Neural crest cell (in vitro differentiated cells): ENCODE results near the gene ZNF280A. TPM values are rescaled to one million over a fixed set of nuclear protein-coding genes. Genes with fewer than 3 reads are reported as not detected.
"Not testable (repeated sequence)": the region's sequence is repeated elsewhere in the genome, so short reads cannot be mapped to it uniquely, and the experiment has no call there.

Source experiments
- DNase-seq: peaks from one replicate; pipeline ENCODE4 v3.0.0; 2021; ENCODE audit warnings: low read depth, mixed read lengths, low spot score
- H3K27ac Mint-ChIP-seq: one replicate; pipeline ENCODE4 v1.8.0; 2021; ENCODE audit warnings: mild to moderate bottlenecking, mixed read lengths; ENCODE audit not compliant: unreplicated experiment
- H3K27me3 Mint-ChIP-seq: 2 replicates; pipeline ENCODE4 v1.8.0; 2021; ENCODE audit warnings: low read depth, mild to moderate bottlenecking, mixed read lengths
- H3K36me3 Mint-ChIP-seq: 2 replicates; pipeline ENCODE4 v1.8.0; 2021; ENCODE audit warnings: low read depth, mild to moderate bottlenecking, mixed read lengths
- H3K4me1 Mint-ChIP-seq: 2 replicates; pipeline ENCODE4 v1.8.0; 2021; ENCODE audit warnings: mixed read lengths
- H3K4me3 Mint-ChIP-seq: one replicate; pipeline ENCODE4 v1.8.0; 2021; ENCODE audit warnings: mild to moderate bottlenecking, mixed read lengths
- H3K9me3 Mint-ChIP-seq: 2 replicates; pipeline ENCODE4 v1.8.0; 2021; ENCODE audit warnings: mixed read lengths
- total RNA-seq: library from RNA; stranded (reverse); gene quantifications from 2 replicates; pipeline ENCODE4 v1.2.1, GENCODE V29; 2021
- TF ChIP-seq, protein P1 (sequence below): fragments of 200-600 bp; sonication (generic); conservative IDR thresholded peaks from 2 replicates; pipeline ENCODE4 v1.5.0; 2021; ENCODE audit warnings: antibody characterized with exemption, mild to moderate bottlenecking

Gene ZNF280A
- total RNA-seq, 1 donor from 2014 or later: not detected

DNA sequence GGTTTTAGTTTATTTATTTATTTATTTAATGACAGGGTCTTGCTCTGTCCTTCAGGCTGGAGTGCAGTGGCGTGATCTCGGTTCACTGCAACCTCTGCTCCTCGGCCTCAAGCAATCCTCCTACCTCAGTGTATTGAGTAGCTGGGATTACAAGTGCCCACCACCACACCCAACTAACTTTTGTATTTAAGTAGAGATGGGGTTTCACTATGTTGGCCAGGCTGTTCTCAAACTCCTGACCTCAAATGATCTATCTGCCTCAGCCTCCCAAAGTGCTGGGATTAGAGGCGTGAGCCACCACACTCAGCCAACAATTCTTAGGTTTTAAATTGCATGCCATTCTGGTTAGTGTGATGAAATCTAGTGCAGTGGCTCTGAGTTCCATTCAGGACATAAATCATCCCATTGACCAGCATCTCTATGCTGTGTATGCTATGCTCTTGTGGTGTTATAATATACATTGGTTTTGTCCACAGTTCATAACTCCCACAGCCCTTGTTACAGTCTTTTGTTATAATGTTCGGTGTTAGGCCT lies 40.0 kb downstream of the ZNF280A start:
- no peaks in the 10 kb centered on the region for H3K9me3 Mint-ChIP-seq
- TF ChIP-seq, protein P1, sequence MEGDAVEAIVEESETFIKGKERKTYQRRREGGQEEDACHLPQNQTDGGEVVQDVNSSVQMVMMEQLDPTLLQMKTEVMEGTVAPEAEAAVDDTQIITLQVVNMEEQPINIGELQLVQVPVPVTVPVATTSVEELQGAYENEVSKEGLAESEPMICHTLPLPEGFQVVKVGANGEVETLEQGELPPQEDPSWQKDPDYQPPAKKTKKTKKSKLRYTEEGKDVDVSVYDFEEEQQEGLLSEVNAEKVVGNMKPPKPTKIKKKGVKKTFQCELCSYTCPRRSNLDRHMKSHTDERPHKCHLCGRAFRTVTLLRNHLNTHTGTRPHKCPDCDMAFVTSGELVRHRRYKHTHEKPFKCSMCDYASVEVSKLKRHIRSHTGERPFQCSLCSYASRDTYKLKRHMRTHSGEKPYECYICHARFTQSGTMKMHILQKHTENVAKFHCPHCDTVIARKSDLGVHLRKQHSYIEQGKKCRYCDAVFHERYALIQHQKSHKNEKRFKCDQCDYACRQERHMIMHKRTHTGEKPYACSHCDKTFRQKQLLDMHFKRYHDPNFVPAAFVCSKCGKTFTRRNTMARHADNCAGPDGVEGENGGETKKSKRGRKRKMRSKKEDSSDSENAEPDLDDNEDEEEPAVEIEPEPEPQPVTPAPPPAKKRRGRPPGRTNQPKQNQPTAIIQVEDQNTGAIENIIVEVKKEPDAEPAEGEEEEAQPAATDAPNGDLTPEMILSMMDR: no peak
- DNase-seq: no peak
- H3K36me3 Mint-ChIP-seq: peaks cover 4% of the 10 kb centered on the region
- no peak overlapping the region for H3K27ac Mint-ChIP-seq
- H3K4me1 Mint-ChIP-seq: peaks cover 7% of the 10 kb centered on the region
- no peak overlapping the region for H3K4me3 Mint-ChIP-seq
- no peaks in the 10 kb centered on the region for H3K27me3 Mint-ChIP-seq

DNA sequence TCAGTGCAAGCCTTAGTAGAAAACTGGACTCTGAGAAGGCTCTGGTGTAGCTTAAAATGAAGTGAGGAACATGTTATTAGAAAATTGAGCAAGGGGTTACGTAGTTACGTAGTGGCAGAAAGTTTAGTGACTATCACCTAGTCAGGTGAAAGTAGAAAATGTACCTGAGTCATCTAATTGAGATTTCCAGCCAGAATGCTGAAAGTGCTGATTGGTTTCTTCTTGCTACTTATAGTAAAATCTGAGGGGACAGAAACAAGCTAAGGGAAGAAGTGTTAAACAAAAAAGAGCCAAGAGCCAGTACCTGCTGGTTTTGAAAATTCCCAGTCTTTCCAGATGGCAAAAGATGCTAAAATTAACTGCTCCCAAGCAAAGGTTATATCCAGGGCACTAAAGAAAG lies 41.0 kb downstream of the ZNF280A start:
- Mint-ChIP-seq H3K27ac (no peak overlapping the region), H3K9me3 (no peaks in the 10 kb centered on the region), H3K4me1 (peaks cover 9% of the 10 kb centered on the region), H3K4me3 (no peak overlapping the region), H3K36me3 (no peaks in the 10 kb centered on the region), H3K27me3 (no peaks in the 10 kb centered on the region)
- no peak for DNase-seq
- TF ChIP-seq, protein P1: no peak

DNA sequence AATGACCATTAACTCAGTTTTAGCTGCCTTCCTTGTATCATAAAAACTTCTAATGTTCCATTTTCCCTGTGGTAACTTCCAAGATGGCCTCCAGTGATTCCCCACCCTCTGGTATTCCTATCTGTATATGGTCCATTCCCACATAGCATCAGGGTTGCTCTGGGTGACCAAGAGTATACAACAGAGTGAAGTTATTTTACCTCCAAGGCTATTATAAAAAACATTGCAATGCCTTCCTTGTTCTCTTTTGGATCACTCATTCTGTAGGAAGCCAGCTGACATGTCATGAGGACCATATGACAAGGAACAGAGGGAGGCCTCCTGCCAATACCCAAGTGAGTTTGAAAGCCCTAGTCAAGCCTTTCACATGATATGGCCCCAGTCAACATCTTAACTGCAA lies 41.6 kb downstream of the ZNF280A start:
- no peaks in the 10 kb centered on the region for H3K27me3 Mint-ChIP-seq
- TF ChIP-seq, protein P1: no peak
- peaks cover 9% of the 10 kb centered on the region for H3K4me1 Mint-ChIP-seq
- H3K27ac Mint-ChIP-seq: no peak overlapping the region
- no peaks in the 10 kb centered on the region for H3K36me3 Mint-ChIP-seq
- no peak for DNase-seq
- no peak overlapping the region for H3K4me3 Mint-ChIP-seq
- no peaks in the 10 kb centered on the region for H3K9me3 Mint-ChIP-seq

DNA sequence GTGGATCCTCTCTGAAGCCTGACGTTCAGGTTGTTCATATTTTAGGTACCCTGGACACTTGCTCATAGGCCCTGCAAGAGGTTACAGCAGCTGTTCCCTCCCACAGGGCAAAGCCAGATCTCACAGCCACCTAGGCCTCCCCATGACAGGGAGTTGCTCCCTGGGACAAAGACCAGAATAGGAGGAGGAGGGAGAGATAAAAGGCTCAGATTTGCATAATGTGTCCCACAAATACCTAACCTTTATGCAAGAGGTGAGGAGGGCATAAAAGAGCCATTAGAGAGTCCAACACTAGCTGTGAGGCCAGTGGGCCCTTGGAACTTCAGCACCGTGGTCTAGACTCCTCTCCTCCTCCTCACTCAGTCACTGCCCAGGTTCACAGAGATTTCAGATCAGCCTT lies 45.3 kb downstream of the ZNF280A start:
- Mint-ChIP-seq H3K4me3 (no peak overlapping the region), H3K27ac (no peak overlapping the region), H3K4me1 (peaks cover 9% of the 10 kb centered on the region), H3K27me3 (peaks cover 2% of the 10 kb centered on the region), H3K9me3 (peaks cover 1% of the 10 kb centered on the region), H3K36me3 (no peaks in the 10 kb centered on the region)
- no peak for DNase-seq
- TF ChIP-seq, protein P1: no peak

DNA sequence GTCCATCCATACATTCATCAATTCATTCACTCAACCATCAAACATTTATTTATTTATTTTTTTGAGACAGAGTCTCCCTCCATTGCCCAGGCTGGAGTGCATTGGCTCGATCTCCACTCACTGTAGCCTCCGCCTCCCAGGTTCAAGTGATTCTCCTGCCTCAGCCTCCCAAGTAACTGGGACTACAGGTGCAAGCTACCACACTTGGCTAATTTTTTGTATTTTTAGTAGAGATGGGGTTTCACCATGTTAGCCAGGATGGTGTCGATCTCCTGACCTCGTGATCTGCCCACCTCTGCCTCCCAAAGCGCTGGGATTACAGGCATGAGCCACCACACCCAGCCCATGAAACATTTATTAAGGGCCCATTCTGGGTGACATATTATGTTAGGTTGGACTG lies 49.0 kb downstream of the ZNF280A start:
- H3K4me3 Mint-ChIP-seq, H3K9me3 Mint-ChIP-seq, DNase-seq, H3K4me1 Mint-ChIP-seq, H3K27ac Mint-ChIP-seq, H3K36me3 Mint-ChIP-seq: not testable (repeated sequence)
- H3K27me3 Mint-ChIP-seq: peaks cover 23% of the 10 kb centered on the region

DNA sequence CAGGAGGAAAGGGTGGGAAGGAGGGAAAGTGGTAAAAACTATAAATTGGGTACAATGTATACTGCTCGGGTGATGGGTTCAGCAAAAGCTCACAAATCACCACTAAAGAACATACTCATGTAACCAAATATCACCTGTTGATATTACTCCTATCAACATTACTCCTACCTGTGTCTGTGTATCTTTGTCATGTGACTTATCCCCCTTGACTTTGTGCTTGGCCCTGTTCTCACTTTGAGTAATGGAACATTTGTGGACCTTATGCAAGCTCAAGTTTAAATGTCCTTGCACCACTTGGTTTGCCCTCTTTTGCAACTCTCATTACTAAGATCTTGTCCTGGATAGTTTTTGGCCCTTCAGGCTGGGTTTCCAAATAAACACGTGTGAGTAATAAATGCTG lies 50.5 kb downstream of the ZNF280A start:
- TF ChIP-seq, protein P1: no peak
- Mint-ChIP-seq H3K9me3 (peaks cover 9% of the 10 kb centered on the region), H3K4me3 (no peak overlapping the region), H3K4me1 (peaks cover 3% of the 10 kb centered on the region), H3K27ac (no peak overlapping the region), H3K27me3 (peaks cover 36% of the 10 kb centered on the region), H3K36me3 (peaks cover 4% of the 10 kb centered on the region)
- DNase-seq: no peak

DNA sequence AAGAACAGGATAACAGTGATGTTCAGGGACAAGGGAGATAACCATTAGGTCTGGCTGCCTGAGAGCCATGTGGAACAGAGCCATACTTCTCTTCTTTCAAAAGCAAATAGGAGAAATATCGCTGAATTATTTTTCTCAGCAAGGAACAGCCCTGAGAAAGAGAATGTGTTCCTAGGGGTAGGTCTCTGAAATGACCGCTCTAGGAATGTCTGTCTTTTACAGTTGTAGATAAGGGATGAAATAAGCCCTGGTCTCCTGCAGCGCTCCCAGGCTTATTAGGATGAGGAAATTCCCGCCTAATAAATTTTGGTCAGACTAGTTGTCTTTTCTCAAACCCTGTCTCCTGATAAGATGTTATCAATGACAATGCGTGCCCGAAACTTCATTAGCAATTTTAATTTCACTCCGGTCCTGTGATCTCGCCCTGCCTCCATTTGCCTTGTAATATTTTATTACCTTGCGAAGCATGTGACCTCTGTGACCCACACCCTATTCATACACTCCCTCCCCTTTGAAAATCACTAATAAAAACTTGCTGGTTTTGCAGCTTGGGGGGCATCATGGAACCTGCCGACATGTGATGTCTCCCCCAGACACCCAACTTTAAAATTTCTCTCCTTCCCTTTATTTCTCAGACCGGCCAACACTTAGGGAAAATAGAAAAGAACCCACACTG lies 51.1 kb downstream of the ZNF280A start:
- H3K4me3 Mint-ChIP-seq, H3K4me1 Mint-ChIP-seq, H3K36me3 Mint-ChIP-seq, DNase-seq, H3K9me3 Mint-ChIP-seq, H3K27ac Mint-ChIP-seq: not testable (repeated sequence)
- H3K27me3 Mint-ChIP-seq: peaks cover 39% of the 10 kb centered on the region
